ENCODE data around the gene MS4A6E.

MS4A6E gene

GRCh38 chr11:60377401-60378136 is 50.5 kb downstream of the MS4A6E start:
- DNase-seq: no peak

GRCh38 chr11:60378354-60378753 is 51.3 kb downstream of the MS4A6E start, which contains the start of gene MS4A7:
MS4A7 (plus strand) TSS chr11:60378532; CDS start chr11:60383142, 4,610 bp downstream.
- peak; percentile 57 for DNase-seq

- DNase-seq: no peak
Measured at GRCh38 chr11:60389279-60389910, 62.3 kb downstream of the MS4A6E start.

- DNase-seq: no peak
Measured at GRCh38 chr11:60390419-60390818, 63.4 kb downstream of the MS4A6E start.
